ENCODE measurements around the gene AHR. TPM values are rescaled to one million over a fixed set of nuclear protein-coding genes. Genes with fewer than 3 reads are reported as not detected.
A peak's percentile ranks its signal among the peaks of the same experiment; 100 is the strongest.
"Not testable (repeated sequence)": the region's sequence is repeated elsewhere in the genome, so short reads cannot be mapped to it uniquely, and the experiment has no call there.

The AHR gene
- total and polyA plus RNA-seq, 10 donors = 7.4 to 95.9 (median 71.3) TPM

DNA sequence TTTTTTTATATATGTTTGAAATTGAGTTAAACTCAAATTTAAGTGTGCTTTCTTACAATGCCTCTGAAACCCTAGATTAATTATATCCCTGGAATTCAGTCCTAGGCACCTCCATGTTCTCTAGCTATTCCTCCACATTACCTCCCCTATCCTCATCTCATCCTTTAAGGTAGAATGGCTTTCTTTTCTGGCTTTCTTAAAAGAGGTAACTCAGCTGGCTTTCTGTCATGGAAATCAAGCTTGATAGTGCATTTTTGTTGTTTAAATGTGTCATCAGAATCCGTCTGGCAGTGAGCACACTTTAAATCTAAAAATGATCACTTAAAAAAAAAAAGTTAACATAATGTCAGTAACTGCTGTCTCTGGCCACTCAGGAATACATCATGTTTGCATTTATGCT lies 42.2 kb downstream of the AHR start:
- Histone ChIP-seq H3K27me3 (replicated peaks in 1 of 7) (no peaks in the 10 kb centered on the region), H3K9me3 (peaks cover 0 to 6% (median 0%) of the 10 kb centered on the region in 8 donors), H3K36me3 (peaks cover 0 to 80% (median 10%) of the 10 kb centered on the region in 6 donors), H3K4me1 (peaks cover 0 to 22% (median 8%) of the 10 kb centered on the region in 6 donors), H3K4me3 (no peak overlapping the region), H3K27ac (no peak overlapping the region)
- WGBS, 5 donors = 57 to 74% (median 68%) methylated on average over 1 of the region's 1 CpG
- DNase-seq = no peak
- TF ChIP-seq, protein P1, sequence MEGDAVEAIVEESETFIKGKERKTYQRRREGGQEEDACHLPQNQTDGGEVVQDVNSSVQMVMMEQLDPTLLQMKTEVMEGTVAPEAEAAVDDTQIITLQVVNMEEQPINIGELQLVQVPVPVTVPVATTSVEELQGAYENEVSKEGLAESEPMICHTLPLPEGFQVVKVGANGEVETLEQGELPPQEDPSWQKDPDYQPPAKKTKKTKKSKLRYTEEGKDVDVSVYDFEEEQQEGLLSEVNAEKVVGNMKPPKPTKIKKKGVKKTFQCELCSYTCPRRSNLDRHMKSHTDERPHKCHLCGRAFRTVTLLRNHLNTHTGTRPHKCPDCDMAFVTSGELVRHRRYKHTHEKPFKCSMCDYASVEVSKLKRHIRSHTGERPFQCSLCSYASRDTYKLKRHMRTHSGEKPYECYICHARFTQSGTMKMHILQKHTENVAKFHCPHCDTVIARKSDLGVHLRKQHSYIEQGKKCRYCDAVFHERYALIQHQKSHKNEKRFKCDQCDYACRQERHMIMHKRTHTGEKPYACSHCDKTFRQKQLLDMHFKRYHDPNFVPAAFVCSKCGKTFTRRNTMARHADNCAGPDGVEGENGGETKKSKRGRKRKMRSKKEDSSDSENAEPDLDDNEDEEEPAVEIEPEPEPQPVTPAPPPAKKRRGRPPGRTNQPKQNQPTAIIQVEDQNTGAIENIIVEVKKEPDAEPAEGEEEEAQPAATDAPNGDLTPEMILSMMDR (IDR thresholded peaks at IDR 0.05 in 8 of 11, conservative IDR thresholded peaks at IDR 0.05 in 3 of 11) = no peak
- TF ChIP-seq POLR2AphosphoS5 (IDR thresholded peaks at IDR 0.05) (no peak), POLR2A (IDR thresholded peaks at IDR 0.05) (no peak)
- intact Hi-C loops (cut with DNase I; ENCODE audit: low total_unique reads) = no loop called here

DNA sequence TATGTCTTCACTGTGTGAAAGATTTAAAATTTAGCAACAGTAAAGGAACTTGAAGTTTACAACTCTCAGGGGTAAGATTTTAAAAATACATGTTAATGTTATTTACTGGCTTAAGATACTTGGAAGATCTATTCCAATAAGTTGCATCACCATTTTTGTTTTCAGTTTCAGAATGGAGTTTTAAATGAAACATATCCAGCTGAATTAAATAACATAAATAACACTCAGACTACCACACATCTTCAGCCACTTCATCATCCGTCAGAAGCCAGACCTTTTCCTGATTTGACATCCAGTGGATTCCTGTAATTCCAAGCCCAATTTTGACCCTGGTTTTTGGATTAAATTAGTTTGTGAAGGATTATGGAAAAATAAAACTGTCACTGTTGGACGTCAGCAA lies 44.3 kb downstream of the AHR start:
- peaks cover 0 to 2% (median 0%) of the 10 kb centered on the region in 8 donors for H3K9me3 ChIP-seq
- no peak for TF ChIP-seq POLR2A (IDR thresholded peaks at IDR 0.05)
- TF ChIP-seq, protein P1 (IDR thresholded peaks at IDR 0.05 in 8 of 11, conservative IDR thresholded peaks at IDR 0.05 in 3 of 11) = no peak
- TF ChIP-seq POLR2AphosphoS5 (IDR thresholded peaks at IDR 0.05) = no peak
- H3K27me3 ChIP-seq (replicated peaks in 1 of 7) = no peaks in the 10 kb centered on the region
- no peak for DNase-seq
- peak overlapping the region in 1 of 8 donors; percentile 2 for H3K27ac ChIP-seq
- peaks cover 0 to 59% (median 3%) of the 10 kb centered on the region in 6 donors for H3K36me3 ChIP-seq
- H3K4me1 ChIP-seq = peaks cover 0 to 22% (median 8%) of the 10 kb centered on the region in 6 donors
- no peak overlapping the region for H3K4me3 ChIP-seq
- intact Hi-C loops (cut with DNase I; ENCODE audit: low total_unique reads) = no loop called here
- WGBS, 5 donors = 63 to 79% (median 76%) methylated on average over 2 of the region's 2 CpGs

GRCh38 chr7:17347401-17347800 lies 48.9 kb downstream of the AHR start:
- intact Hi-C loops (cut with DNase I; ENCODE audit: low total_unique reads) = no loop called here
- Histone ChIP-seq H3K27me3 (replicated peaks in 1 of 7) (no peaks in the 10 kb centered on the region), H3K27ac (no peak overlapping the region), H3K4me3 (no peak overlapping the region), H3K36me3 (peaks cover 0 to 27% (median 0%) of the 10 kb centered on the region in 6 donors), H3K9me3 (peaks cover 0 to 33% (median 26%) of the 10 kb centered on the region in 8 donors), H3K4me1 (peaks cover 0 to 7% (median under 1%) of the 10 kb centered on the region in 6 donors)
- DNase-seq = no peak
- TF ChIP-seq POLR2AphosphoS5 (IDR thresholded peaks at IDR 0.05) (no peak), POLR2A (IDR thresholded peaks at IDR 0.05) (no peak)
- TF ChIP-seq, protein P1 (IDR thresholded peaks at IDR 0.05 in 8 of 11, conservative IDR thresholded peaks at IDR 0.05 in 3 of 11) = no peak

GRCh38 chr7:17348932-17349331 lies 50.5 kb downstream of the AHR start:
- H3K27ac ChIP-seq; H3K27me3 ChIP-seq (replicated peaks in 1 of 7); H3K4me3 ChIP-seq; H3K4me1 ChIP-seq; intact Hi-C loops (cut with DNase I; ENCODE audit: low total_unique reads); DNase-seq: not testable (repeated sequence)
- H3K9me3 ChIP-seq = peaks cover 0 to 33% (median 26%) of the 10 kb centered on the region in 8 donors
- peaks cover 0 to 15% (median 0%) of the 10 kb centered on the region in 6 donors for H3K36me3 ChIP-seq
- 90 to 100% (median 95%) methylated on average over 1 of the region's 1 CpG for WGBS, 5 donors

GRCh38 chr7:17350321-17350720 lies 51.9 kb downstream of the AHR start:
- intact Hi-C loops (cut with DNase I; ENCODE audit: low total_unique reads); H3K27ac ChIP-seq; H3K36me3 ChIP-seq; H3K27me3 ChIP-seq (replicated peaks in 1 of 7); H3K4me1 ChIP-seq; H3K4me3 ChIP-seq; DNase-seq: not testable (repeated sequence)
- WGBS, 5 donors = 78 to 96% (median 95%) methylated on average over 3 of the region's 3 CpGs
- peaks cover 0 to 33% (median 26%) of the 10 kb centered on the region in 8 donors for H3K9me3 ChIP-seq

- DNase-seq; H3K36me3 ChIP-seq; H3K4me1 ChIP-seq; intact Hi-C loops (cut with DNase I; ENCODE audit: low total_unique reads); H3K27ac ChIP-seq; H3K4me3 ChIP-seq; H3K27me3 ChIP-seq (replicated peaks in 1 of 7): not testable (repeated sequence)
- 70 to 83% (median 80%) methylated on average over 2 to 6 of the region's 6 CpGs for WGBS, 5 donors
- peaks cover 0 to 33% (median 24%) of the 10 kb centered on the region in 8 donors for H3K9me3 ChIP-seq
These were observed 55.4 kb downstream of the AHR start for GRCh38 chr7:17353650-17354419.
